Hepatocyte (in vitro differentiated cells): ENCODE measurements around the gene DUSP2. TPM values are rescaled to one million over a fixed set of nuclear protein-coding genes. Genes with fewer than 3 reads are reported as not detected.

Experiments
- DNase-seq: peaks from one replicate; pipeline ENCODE4 v3.0.0-alpha.2; 2016; ENCODE audit warnings: low spot score
- H2AFZ ChIP-seq: fragments of 200-600 bp; sonication (generic); 2 replicates; pipeline ENCODE4 v1.6.0; 2016; ENCODE audit warnings: antibody characterized with exemption, mild to moderate bottlenecking
- H3K27ac ChIP-seq: fragments of 200-600 bp; sonication (generic); 2 replicates; pipeline ENCODE4 v1.5.1; 2016; ENCODE audit warnings: mild to moderate bottlenecking
- H3K27me3 ChIP-seq: fragments of 200-600 bp; sonication (generic); 2 replicates; pipeline ENCODE4 v1.6.1; 2016
- H3K36me3 ChIP-seq: fragments of 200-600 bp; sonication (generic); replicated peaks from 2 replicates; pipeline ENCODE4 v1.5.1; 2016; ENCODE audit warnings: low read depth; ENCODE audit not compliant: insufficient read depth
- H3K4me1 ChIP-seq: fragments of 200-600 bp; sonication (generic); 2 replicates; pipeline ENCODE4 v1.5.1; 2016; ENCODE audit warnings: mild to moderate bottlenecking, moderate library complexity; ENCODE audit not compliant: insufficient read depth
- H3K4me2 ChIP-seq: fragments of 200-600 bp; sonication (generic); 2 replicates; pipeline ENCODE4 v1.6.0; 2016
- H3K4me3 ChIP-seq: fragments of 200-600 bp; sonication (generic); 2 replicates; pipeline ENCODE4 v1.5.1; 2016; ENCODE audit warnings: mild to moderate bottlenecking
- H3K79me2 ChIP-seq: fragments of 200-600 bp; sonication (generic); 2 replicates; pipeline ENCODE4 v1.6.0; 2017; ENCODE audit warnings: mild to moderate bottlenecking
- H3K9me2 ChIP-seq: fragments of 200-600 bp; sonication (generic); replicated peaks from 2 replicates; pipeline ENCODE4 v1.6.0; 2017; ENCODE audit warnings: mild to moderate bottlenecking; ENCODE audit not compliant: insufficient read depth
- H3K9me3 ChIP-seq: fragments of 200-600 bp; sonication (generic); 2 replicates; pipeline ENCODE4 v1.5.1; 2016; ENCODE audit warnings: low read depth, mild to moderate bottlenecking
- H4K20me1 ChIP-seq: fragments of 200-600 bp; sonication (generic); 2 replicates; pipeline ENCODE4 v1.6.0; 2016; ENCODE audit warnings: mild to moderate bottlenecking; ENCODE audit not compliant: insufficient read depth, poor library complexity, severe bottlenecking
- EZH2 ChIP-seq: fragments of 200-600 bp; sonication (generic); IDR thresholded peaks from 2 replicates; pipeline ENCODE4 v1.6.1; 2016; ENCODE audit warnings: antibody characterized with exemption, mild to moderate bottlenecking, borderline replicate concordance
- EZH2phosphoT487 ChIP-seq: fragments of 200-600 bp; sonication (generic); IDR thresholded peaks from one replicate; pipeline ENCODE4 v1.6.1; 2018; ENCODE audit warnings: antibody characterized with exemption, mild to moderate bottlenecking, low read depth, moderate library complexity; ENCODE audit not compliant: unreplicated experiment, severe bottlenecking
- WGBS: methylation state at CpG from one replicate; pipeline ENCODE4 v1.1.6; 2016; ENCODE audit warnings: low lambda C conversion rate; ENCODE audit errors: missing lambda C conversion rate; 5-methylcytosine and 5-hydroxymethylcytosine counted together
- polyA plus RNA-seq: library from polyadenylated mRNA; unstranded; fragments of >200 nt; fragmentation: Nextera tagmentation; extraction: Ambion mirVana; gene quantifications from 2 replicates; pipeline ENCODE4 v1.2.1, GENCODE V29; 2016
- total RNA-seq: library from RNA; depleted of rRNA; stranded (reverse); fragments of >200 nt; gene quantifications from 2 replicates; pipeline ENCODE4 v1.2.3, GENCODE V29; 2014
- TF ChIP-seq, protein P1 (sequence below): fragments of 200-600 bp; sonication (generic); IDR thresholded peaks from 2 replicates; pipeline ENCODE4 v1.5.1; 2016; ENCODE audit warnings: antibody characterized with exemption, mild to moderate bottlenecking; ENCODE audit not compliant: poor library complexity

The DUSP2 gene
- total and polyA plus RNA-seq, 2 experiments from 2014 or later = 11.3 to 24.0 TPM

DNA sequence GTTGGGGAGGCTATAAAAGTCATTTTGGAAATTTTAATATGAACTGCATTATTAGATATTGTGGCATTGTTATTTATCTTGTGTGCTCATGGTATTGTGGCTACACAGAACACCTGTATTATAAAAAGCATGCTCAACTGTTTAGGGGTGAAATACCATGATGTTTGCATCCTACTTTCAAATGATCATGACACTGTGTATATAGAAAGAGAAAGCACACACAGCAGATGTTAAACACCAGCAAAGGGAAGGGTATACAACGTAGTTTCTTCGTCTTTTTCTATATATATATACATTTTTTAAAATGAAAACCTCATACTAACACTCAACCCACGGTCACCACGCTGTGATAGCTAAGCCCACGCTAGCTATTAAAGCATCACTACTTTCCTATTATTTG, 36.3 kb upstream of the DUSP2 start:
- Histone ChIP-seq H2AFZ (no peak overlapping the region), H3K4me2 (no peak overlapping the region), H3K79me2 (no peaks in the 10 kb centered on the region), H3K27me3 (no peaks in the 10 kb centered on the region), H3K9me2 (no peaks in the 10 kb centered on the region), H3K9me3 (no peaks in the 10 kb centered on the region), H3K36me3 (peaks cover 3% of the 10 kb centered on the region), H3K27ac (no peak overlapping the region), H3K4me3 (no peak overlapping the region), H3K4me1 (peaks cover 5% of the 10 kb centered on the region), H4K20me1 (no peaks in the 10 kb centered on the region)
- no peak for TF ChIP-seq EZH2phosphoT487
- TF ChIP-seq, protein P1, sequence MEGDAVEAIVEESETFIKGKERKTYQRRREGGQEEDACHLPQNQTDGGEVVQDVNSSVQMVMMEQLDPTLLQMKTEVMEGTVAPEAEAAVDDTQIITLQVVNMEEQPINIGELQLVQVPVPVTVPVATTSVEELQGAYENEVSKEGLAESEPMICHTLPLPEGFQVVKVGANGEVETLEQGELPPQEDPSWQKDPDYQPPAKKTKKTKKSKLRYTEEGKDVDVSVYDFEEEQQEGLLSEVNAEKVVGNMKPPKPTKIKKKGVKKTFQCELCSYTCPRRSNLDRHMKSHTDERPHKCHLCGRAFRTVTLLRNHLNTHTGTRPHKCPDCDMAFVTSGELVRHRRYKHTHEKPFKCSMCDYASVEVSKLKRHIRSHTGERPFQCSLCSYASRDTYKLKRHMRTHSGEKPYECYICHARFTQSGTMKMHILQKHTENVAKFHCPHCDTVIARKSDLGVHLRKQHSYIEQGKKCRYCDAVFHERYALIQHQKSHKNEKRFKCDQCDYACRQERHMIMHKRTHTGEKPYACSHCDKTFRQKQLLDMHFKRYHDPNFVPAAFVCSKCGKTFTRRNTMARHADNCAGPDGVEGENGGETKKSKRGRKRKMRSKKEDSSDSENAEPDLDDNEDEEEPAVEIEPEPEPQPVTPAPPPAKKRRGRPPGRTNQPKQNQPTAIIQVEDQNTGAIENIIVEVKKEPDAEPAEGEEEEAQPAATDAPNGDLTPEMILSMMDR = no peak
- no peak for TF ChIP-seq EZH2
- no peak for DNase-seq
- 84% methylated on average over 5 of the region's 5 CpGs for WGBS

DNA sequence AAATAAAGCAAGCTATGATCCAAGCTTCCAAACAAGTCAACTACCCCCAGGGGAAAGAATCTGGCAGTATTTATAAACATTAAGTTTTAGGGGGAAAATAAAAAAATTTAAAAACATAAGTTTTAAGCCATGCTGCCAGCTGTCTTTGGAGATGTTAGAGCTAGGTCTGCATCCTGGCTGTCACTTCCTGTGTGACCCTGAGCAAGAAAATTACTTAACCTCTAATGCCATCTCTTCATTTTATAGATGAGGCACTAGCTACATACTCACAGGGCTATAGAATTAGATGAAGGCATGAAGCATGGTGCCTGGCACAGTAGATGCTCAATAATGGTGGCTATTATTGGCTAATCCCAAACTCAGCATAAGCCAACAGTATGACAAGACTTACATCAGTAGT, 35.3 kb upstream of the DUSP2 start:
- H3K36me3 ChIP-seq = no peaks in the 10 kb centered on the region
- H2AFZ ChIP-seq = no peak overlapping the region
- H3K9me2 ChIP-seq = no peaks in the 10 kb centered on the region
- H3K79me2 ChIP-seq = no peaks in the 10 kb centered on the region
- no peak overlapping the region for H3K4me3 ChIP-seq
- no peak for DNase-seq
- TF ChIP-seq EZH2 = no peak
- no peak for TF ChIP-seq EZH2phosphoT487
- TF ChIP-seq, protein P1 = no peak
- no peak overlapping the region for H3K4me2 ChIP-seq
- H3K27ac ChIP-seq = no peak overlapping the region
- no peaks in the 10 kb centered on the region for H3K4me1 ChIP-seq
- no peaks in the 10 kb centered on the region for H3K27me3 ChIP-seq
- H4K20me1 ChIP-seq = no peaks in the 10 kb centered on the region
- no peaks in the 10 kb centered on the region for H3K9me3 ChIP-seq

DNA sequence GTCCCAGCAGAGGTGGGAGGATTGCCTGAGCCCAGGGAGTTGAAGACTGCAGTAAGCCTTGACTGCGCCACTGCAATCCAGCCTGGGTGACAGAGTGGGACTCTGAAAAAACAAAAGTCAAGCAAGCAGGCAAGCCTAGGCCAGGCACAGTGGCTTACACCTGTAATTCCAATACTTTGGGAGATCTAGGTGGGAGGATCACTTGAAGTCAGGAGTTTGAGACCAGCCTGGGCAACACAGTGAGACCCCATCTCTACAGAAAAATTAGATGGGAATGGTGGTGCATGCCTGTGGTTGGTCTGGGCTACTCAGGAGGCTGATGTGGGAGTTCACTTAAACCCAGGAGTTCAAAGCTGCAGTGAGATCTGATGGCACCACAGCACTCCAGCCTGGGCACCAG, 34.8 kb upstream of the DUSP2 start:
- Histone ChIP-seq H3K36me3 (no peaks in the 10 kb centered on the region), H3K9me3 (no peaks in the 10 kb centered on the region), H3K4me1 (no peaks in the 10 kb centered on the region), H3K27me3 (no peaks in the 10 kb centered on the region), H3K9me2 (no peaks in the 10 kb centered on the region), H3K4me3 (no peak overlapping the region), H4K20me1 (no peaks in the 10 kb centered on the region), H3K27ac (no peak overlapping the region), H2AFZ (no peak overlapping the region), H3K4me2 (no peak overlapping the region), H3K79me2 (no peaks in the 10 kb centered on the region)
- TF ChIP-seq, protein P1 = no peak
- TF ChIP-seq EZH2phosphoT487 (no peak), EZH2 (no peak)
- DNase-seq = no peak
- WGBS = 96% methylated on average over 1 of the region's 1 CpG

DNA sequence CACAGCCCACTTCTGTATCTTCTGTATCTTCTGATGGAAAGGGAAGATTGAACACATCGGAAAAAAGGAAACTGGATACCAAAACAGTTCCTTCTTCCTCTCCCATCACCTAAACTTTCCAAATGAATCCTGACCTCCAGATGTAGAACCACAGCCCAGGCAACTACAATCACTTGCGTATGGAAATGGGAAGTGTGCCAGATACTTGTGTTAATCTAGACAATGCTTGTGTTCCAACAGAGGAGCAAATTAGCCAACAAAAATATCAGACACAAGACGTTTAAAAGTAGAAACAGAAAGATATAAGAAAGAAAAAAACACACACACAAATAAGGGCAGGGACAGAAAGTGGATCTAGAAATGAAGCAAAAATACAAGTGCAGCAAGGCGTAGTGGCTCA, 31.4 kb upstream of the DUSP2 start:
- no peak overlapping the region for H3K4me2 ChIP-seq
- no peaks in the 10 kb centered on the region for H3K36me3 ChIP-seq
- H3K9me3 ChIP-seq = no peaks in the 10 kb centered on the region
- TF ChIP-seq, protein P1 = no peak
- TF ChIP-seq EZH2 (no peak), EZH2phosphoT487 (no peak)
- no peaks in the 10 kb centered on the region for H3K9me2 ChIP-seq
- no peaks in the 10 kb centered on the region for H3K27me3 ChIP-seq
- no peaks in the 10 kb centered on the region for H3K4me1 ChIP-seq
- no peak for DNase-seq
- no peaks in the 10 kb centered on the region for H3K79me2 ChIP-seq
- H3K4me3 ChIP-seq = no peak overlapping the region
- 82% methylated on average over 4 of the region's 4 CpGs for WGBS
- H3K27ac ChIP-seq = no peak overlapping the region
- H2AFZ ChIP-seq = no peak overlapping the region
- H4K20me1 ChIP-seq = no peaks in the 10 kb centered on the region
